Activated CD8-positive, alpha-beta T cell treated with anti-CD3 and anti-CD28 coated beads for 36 hours (primary cell): Measurements from ENCODE around the gene ZC2HC1B. TPM values are rescaled to one million over a fixed set of nuclear protein-coding genes. Genes with fewer than 3 reads are reported as not detected.

Experiments used
- ATAC-seq: fragments of 200-7000 bp; cut with Tn5 transposase; one replicate; pipeline ENCODE4 v1.10.0; 2021; ENCODE audit warnings: mild to moderate bottlenecking, moderate library complexity
- CTCF ChIA-PET: fragments of 350-600 bp; sonication (Branson Sonifier 250); formaldehyde crosslinking; loops from one replicate; lab custom pipeline; 2021; ENCODE audit warnings: antibody characterized with exemption; lab: Charles Lee
- POLR2A ChIA-PET: fragments of 350-600 bp; sonication (Branson Sonifier 250); formaldehyde crosslinking; loops from one replicate; lab custom pipeline; 2021; ENCODE audit warnings: antibody characterized with exemption; lab: Charles Lee
- DNase-seq: peaks from one replicate; pipeline ENCODE4 v3.0.0-alpha.2; 2020
- H3K27ac Mint-ChIP-seq: one replicate; pipeline ENCODE4 v1.8.0; 2021; ENCODE audit warnings: mild to moderate bottlenecking, mixed read lengths
- H3K27me3 Mint-ChIP-seq: one replicate; pipeline ENCODE4 v1.8.0; 2021; ENCODE audit warnings: mixed read lengths
- H3K36me3 Mint-ChIP-seq: one replicate; pipeline ENCODE4 v1.8.0; 2021; ENCODE audit warnings: low read depth, mixed read lengths
- H3K4me1 Mint-ChIP-seq: one replicate; pipeline ENCODE4 v1.8.0; 2021; ENCODE audit warnings: low read depth, mixed read lengths
- H3K4me3 Mint-ChIP-seq: one replicate; pipeline ENCODE4 v1.8.0; 2021; ENCODE audit warnings: mild to moderate bottlenecking, moderate library complexity, mixed read lengths
- H3K9me3 Mint-ChIP-seq: one replicate; pipeline ENCODE4 v1.8.0; 2021; ENCODE audit warnings: mixed read lengths
- CTCF ChIP-seq: fragments of 200-600 bp; IDR thresholded peaks from one replicate; pipeline ENCODE4 v1.8.0; 2022; ENCODE audit warnings: antibody characterized with exemption, mild to moderate bottlenecking
- intact Hi-C: fragments of 100-400 bp; cut with micrococcal nuclease; formaldehyde crosslinking; loops from one replicate; pipeline ENCODE4 v1.10.0; 2022
- total RNA-seq, 2 experiments: library from RNA; stranded (reverse); gene quantifications; one replicate each; pipeline ENCODE4 v1.2.3, GENCODE V29; 2021

ZC2HC1B gene
- total RNA-seq, 2 experiments from 2014 or later: not detected

- no peaks in the 10 kb centered on the region for H3K4me1 Mint-ChIP-seq
Observed at GRCh38 chr6:143966312-143966711, 102.0 kb downstream of the ZC2HC1B start.

DNA sequence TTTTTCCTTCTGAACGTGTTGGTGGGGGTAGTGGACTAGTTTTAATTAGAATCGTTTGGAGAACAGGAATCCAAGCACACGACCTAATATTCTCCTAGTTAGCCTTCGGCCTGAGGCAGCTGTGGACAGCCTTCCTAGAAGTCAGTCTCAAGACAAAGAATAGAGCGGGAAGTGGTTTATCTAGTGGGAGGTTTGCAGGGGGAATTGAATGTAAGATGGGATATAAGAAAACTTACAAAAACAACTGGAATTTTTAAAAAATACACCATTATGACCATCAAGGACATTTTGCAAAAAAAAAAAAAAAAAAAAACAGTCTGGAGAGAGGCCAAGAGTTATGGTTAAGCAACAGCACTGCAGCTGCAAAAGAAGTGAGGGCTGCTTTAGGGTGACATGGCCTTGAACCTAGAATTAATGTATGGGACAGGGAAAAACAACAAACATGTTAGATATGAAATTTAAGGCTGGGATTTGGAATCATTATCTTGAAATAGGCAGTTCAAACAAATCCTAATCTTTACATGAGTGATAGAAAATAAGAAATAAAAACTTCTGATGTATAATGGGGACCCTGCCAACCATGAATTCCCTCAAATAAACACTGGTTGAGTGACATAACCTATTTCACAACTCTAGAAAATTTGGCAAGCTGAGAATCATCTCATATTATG is 103.6 kb downstream of the ZC2HC1B start:
- DNase-seq: no peak
- H3K9me3 Mint-ChIP-seq: no peaks in the 10 kb centered on the region
- no peaks in the 10 kb centered on the region for H3K4me1 Mint-ChIP-seq
- ChIA-PET CTCF (no interaction called here), POLR2A (interaction anchor here (0.6 kb wide), 1 partner anchor 428 kb away, joined by 3 read pairs; no protein-coding TSS in a partner anchor)
- ATAC-seq: no peak
- no peak for TF ChIP-seq CTCF
- no peak overlapping the region for H3K27ac Mint-ChIP-seq
- H3K36me3 Mint-ChIP-seq: no peaks in the 10 kb centered on the region
- H3K4me3 Mint-ChIP-seq: no peak overlapping the region
- intact Hi-C loops: no loop called here
- peaks cover 2% of the 10 kb centered on the region for H3K27me3 Mint-ChIP-seq

More at GRCh38 chr6:143966312-143966711, 102.0 kb downstream of the ZC2HC1B start:
- H3K36me3 Mint-ChIP-seq: no peaks in the 10 kb centered on the region
- DNase-seq (no peak), ATAC-seq (no peak)
- H3K27ac Mint-ChIP-seq: no peak overlapping the region
- intact Hi-C loops: no loop called here
- H3K4me3 Mint-ChIP-seq: no peak overlapping the region
- TF ChIP-seq CTCF: no peak
- POLR2A ChIA-PET: no interaction called here
- CTCF ChIA-PET: interaction anchor here (1.2 to 1.3 kb wide), 2 partner anchors 13 to 26 kb away, joined by 3 to 5 read pairs; no protein-coding TSS in a partner anchor
- H3K9me3 Mint-ChIP-seq: no peaks in the 10 kb centered on the region
- peaks cover 2% of the 10 kb centered on the region for H3K27me3 Mint-ChIP-seq

- Mint-ChIP-seq H3K4me1 (no peaks in the 10 kb centered on the region), H3K36me3 (no peaks in the 10 kb centered on the region), H3K27ac (no peak overlapping the region), H3K4me3 (no peak overlapping the region), H3K9me3 (no peaks in the 10 kb centered on the region), H3K27me3 (peaks cover 2% of the 10 kb centered on the region)
- intact Hi-C loops: no loop called here
- ATAC-seq: no peak
- no peak for DNase-seq
- no peak for TF ChIP-seq CTCF
- ChIA-PET POLR2A (no interaction called here), CTCF (interaction anchor here (0.9 kb wide), 1 partner anchor 29 kb away, joined by 3 read pairs; no protein-coding TSS in a partner anchor)
Observed at GRCh38 chr6:143969077-143969476, 104.8 kb downstream of the ZC2HC1B start.

- H3K4me1 Mint-ChIP-seq: no peaks in the 10 kb centered on the region
- intact Hi-C loops: no loop called here
- peaks cover 2% of the 10 kb centered on the region for H3K27me3 Mint-ChIP-seq
- DNase-seq (no peak), ATAC-seq (no peak)
- CTCF ChIA-PET: interaction anchor here (1.1 to 1.8 kb wide), 3 partner anchors 28 to 30 kb away, joined by 3 to 5 read pairs (median 3); no protein-coding TSS in a partner anchor
- POLR2A ChIA-PET: interaction anchor here (1.1 kb wide), 1 partner anchor 13 kb away, joined by 3 read pairs; no protein-coding TSS in a partner anchor
- H3K4me3 Mint-ChIP-seq: no peak overlapping the region
- H3K9me3 Mint-ChIP-seq: no peaks in the 10 kb centered on the region
- H3K36me3 Mint-ChIP-seq: no peaks in the 10 kb centered on the region
- H3K27ac Mint-ChIP-seq: no peak overlapping the region
- TF ChIP-seq CTCF: no peak
Observed at GRCh38 chr6:143970456-143971218, 106.4 kb downstream of the ZC2HC1B start.
